NK-92 (cell line): Measurements from ENCODE around the gene GOLGA7B.

Source experiments
- DNase-seq: peaks from one replicate; lab custom pipeline; 2025; ENCODE audit not compliant: unreplicated experiment; lab: John Stamatoyannopoulos, UW

Gene GOLGA7B

GRCh38 chr10:97892506-97892905 is 42.9 kb downstream of the GOLGA7B start:
- DNase-seq = no peak

DNA sequence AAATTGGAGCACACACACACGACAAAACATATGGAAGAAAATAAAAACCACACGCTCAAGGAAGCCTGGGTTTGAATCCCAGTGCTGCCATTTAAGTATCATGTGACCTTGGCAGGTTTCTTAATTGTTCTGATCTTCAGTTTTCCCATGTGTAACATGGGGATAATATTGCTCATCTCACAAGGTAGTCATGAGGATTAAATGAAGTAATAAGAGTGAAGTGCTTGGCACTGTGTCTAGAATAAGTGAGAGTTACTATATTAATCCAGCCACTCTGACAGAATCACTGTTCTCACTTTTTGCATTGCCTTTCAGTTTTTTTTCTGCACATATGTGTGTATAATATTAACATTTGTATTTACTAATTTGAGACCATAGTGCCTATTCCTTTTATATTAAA is 43.3 kb downstream of the GOLGA7B start:
- no peak for DNase-seq

- no peak for DNase-seq
These were observed 44.4 kb downstream of the GOLGA7B start for GRCh38 chr10:97894092-97894491.

- DNase-seq = no peak
These were observed 45.4 kb downstream of the GOLGA7B start for GRCh38 chr10:97895084-97895483.

DNA sequence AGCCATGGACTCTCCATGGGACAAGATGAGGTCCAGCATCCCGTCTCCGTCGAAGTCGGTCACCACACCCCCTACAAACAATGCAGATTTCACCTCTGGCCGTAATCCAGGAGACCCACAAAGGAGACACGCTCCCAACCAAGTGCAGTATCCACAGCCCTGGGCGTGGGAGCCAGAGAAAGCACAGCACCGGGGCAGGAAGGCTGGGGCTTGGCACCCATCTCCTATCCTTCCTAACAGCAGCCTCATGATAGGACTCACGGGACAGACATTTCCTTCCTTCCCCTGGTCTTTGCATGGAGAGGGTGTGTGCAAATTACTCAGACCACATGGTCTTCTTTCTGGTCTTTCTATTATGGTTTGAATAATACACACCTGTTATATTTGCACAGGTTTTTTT is 46.3 kb downstream of the GOLGA7B start:
- no peak for DNase-seq

DNA sequence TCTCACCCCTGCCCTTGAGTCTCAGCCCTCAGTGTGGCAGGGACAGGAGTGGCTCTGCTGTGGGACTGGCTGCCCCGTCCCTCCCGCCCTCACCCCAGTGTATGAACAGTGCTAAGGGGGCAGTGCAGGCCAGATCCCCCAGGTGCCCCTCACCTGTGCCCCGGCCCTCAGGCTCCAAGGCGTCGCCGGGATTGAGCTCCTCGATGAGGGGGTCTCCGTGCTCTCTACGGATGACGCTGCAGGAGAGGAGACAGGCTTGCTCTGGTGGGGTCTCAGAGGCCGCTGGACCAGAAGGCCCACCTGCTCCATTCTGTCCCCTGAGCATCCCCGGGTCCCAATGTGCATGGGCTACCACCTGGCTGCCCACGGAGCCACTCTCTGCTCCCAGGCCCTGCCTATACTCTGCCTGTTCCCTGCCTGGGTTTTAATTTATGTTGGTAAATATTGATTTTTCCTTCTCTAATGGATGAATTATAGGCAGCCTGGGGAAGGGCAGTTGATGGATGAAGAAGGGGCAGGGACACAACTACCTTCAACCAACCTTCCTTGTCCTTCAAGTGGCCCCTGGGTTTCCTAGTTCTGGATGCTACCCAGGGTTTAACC is 47.2 kb downstream of the GOLGA7B start:
- DNase-seq = no peak

GRCh38 chr10:97898429-97898828 is 48.8 kb downstream of the GOLGA7B start:
- no peak for DNase-seq

DNA sequence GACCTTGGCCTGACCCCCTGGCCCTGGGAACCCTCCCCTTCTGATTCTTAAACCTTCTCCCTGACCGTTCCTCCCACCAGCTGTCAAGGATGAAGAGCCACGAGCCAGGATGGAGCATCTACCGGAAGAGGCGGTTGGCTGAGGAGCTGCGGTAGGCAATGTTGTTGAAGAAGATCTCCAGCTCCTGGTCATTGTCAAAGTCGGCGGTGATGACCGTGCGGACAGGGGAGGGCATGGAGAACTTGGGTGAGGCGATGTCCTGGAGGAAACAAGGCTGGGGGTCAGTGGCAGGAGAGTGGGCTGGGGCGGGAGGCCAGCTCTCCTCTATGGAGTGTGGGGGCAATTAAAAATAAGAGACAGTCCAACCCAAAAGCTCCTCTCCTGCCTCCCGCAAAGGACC is 51.7 kb downstream of the GOLGA7B start:
- no peak for DNase-seq

DNA sequence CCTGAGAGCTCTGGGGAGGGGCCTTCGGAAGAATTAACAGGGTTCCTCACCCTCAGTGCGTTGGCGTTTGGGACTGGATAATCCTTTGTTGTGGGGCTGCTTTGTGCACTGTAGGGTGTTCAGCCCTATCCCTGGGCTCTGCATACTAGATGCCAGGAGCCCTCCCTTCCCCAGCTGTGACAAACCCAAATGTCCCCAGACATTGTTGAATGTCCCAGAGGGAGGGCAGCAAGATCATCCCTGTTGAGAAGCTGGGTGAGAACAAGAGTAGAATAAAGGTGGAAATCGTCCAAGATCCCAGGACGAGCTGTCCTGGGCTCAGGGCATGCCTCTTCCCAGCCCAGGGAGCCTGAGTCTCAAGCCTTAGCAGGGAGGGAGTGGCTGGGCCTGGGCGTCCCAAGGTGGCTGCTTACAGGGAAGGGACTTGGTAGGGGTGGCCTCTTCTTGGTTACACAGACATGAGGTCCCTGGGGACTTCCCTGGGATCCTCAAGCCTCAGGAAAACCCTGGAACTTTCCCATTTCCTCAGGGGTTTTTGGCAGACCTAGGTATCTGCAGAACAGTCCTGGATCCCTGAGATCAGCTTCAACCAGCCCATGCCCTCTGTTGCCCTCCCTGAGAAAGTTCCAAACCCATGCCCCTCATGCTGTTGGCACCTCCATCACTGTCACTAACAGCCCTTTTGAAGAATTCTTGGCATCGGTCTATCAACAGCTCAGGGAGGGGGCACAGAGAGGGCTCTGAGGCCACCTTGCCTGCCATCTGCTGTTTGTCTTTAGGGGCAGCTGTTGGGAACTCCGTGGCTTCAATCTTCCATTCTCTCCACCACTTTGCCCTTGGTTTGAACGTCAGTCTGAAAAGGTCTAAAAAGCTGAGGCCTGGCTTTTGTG is 53.7 kb downstream of the GOLGA7B start:
- DNase-seq = no peak

- no peak for DNase-seq
These were observed 54.4 kb downstream of the GOLGA7B start for GRCh38 chr10:97904018-97904381.

DNA sequence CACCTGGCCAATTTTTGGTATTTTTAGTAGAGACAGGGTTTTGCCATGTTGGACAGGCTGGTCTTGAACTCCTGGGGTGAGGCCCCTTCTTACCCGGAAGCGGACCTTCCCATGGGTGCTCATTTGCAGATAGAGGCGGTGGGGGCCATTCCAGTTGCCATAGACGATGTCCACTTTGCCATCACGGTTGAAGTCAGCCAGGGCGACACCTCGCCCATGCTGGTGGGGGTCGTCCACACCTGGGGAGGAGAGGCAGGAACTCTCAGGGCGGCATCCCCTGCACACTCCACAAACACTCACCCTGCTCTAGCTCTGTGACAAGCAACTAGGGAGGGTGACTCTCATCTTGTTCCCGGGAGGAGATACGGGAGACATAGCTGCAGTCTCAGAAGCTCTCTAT is 54.9 kb downstream of the GOLGA7B start:
- DNase-seq = no peak

- DNase-seq = no peak
These were observed 55.6 kb downstream of the GOLGA7B start for GRCh38 chr10:97905276-97905675.

DNA sequence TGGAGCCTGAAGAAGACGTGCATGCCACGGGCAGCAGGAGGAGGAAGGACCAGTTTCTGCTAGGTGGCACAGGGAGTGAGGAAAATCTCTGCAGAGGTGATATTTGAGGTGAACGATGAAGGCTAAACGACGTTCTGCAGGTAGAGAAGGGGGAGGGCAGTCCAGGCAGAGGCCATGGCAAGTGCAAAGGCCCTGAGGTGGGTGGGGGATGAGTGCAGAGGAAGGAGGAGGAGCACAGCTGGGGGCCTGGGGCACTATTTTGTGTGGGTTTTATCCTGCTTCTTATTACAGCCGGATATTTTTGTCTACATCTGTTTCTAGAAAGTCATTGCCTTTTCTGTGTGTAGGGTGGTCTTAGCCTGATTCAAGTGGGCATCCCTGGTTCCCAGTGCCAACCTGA is 57.6 kb downstream of the GOLGA7B start:
- no peak for DNase-seq

GRCh38 chr10:97907830-97908229 is 58.2 kb downstream of the GOLGA7B start:
- no peak for DNase-seq

DNA sequence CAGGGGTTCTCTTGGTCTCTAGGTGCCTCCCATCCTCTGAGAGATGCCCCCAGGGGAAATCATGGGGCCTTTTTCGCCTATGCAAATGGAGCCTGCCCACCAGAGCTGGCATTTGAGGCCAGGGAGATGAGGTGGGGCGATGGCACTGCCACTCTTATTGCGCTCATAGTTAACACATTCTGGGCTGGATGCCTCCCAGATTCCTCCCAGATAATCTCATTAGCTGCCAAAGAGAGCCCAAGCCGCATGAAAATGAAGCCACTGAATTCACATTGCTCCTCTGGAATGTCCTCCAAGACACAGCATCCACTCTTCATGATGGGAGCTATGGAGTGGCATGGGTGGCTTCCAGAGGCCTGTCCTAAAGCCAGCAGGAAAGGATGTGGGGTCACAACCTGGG is 61.0 kb downstream of the GOLGA7B start:
- no peak for DNase-seq

DNA sequence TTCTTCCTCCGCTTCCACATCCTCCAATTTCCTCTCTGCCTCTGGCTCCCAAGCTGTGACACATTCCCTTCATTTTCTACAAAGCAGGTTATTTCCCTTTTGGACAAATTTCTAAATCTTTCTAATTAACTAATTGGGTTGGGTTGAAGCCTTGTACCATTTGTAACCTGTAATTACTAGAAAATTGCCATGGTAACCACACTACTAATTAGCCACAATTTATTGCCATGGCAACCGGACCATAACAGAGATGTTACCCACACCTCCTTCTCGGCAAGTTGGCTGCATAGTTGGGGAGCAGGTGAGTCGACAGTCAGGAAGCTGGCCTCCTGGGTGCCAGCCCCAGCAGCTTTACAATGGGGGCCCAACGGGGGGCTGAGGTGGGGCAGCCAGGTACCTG is 61.6 kb downstream of the GOLGA7B start:
- no peak for DNase-seq

GRCh38 chr10:97913193-97913592 is 63.5 kb downstream of the GOLGA7B start:
- DNase-seq = no peak

- no peak for DNase-seq
These were observed 64.0 kb downstream of the GOLGA7B start for GRCh38 chr10:97913614-97914013.

- DNase-seq = no peak
These were observed 64.7 kb downstream of the GOLGA7B start for GRCh38 chr10:97914171-97914836.

DNA sequence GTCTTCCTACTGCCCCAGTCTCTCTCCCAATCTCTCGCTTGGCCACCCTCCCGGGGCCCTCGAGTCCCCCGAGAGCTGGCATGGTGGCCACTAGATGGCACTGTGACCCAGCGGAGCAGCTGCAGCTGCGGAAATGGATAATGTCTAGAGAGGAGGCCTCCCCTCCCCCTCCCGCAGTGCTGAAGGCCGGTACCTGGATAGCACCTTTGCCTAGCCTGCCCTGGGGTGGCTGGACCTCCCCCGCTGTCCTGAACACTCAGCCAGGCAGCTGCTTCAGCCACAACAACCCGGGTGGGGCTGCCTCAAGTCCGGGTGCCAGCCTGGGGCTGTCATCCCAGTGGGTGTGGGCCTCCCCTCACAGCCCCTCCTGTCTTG is 65.2 kb downstream of the GOLGA7B start:
- no peak for DNase-seq

GRCh38 chr10:97915346-97916131 is 65.9 kb downstream of the GOLGA7B start:
- DNase-seq = no peak
